CD8-positive, alpha-beta memory T cell (primary cell): ENCODE results near the gene MLF1. TPM values are rescaled to one million over a fixed set of nuclear protein-coding genes. Genes with fewer than 3 reads are reported as not detected.

ENCODE experiments used
- CTCF ChIA-PET: fragments of 350-600 bp; sonication (Branson Sonifier 250); formaldehyde crosslinking; loops from one replicate; lab custom pipeline; 2021; ENCODE audit warnings: antibody characterized with exemption; lab: Charles Lee
- POLR2A ChIA-PET: fragments of 350-600 bp; sonication (Branson Sonifier 250); formaldehyde crosslinking; loops from one replicate; lab custom pipeline; 2021; ENCODE audit warnings: antibody characterized with exemption; lab: Charles Lee
- DNase-seq, 5 donors: peaks; one replicate each; pipeline versions ENCODE4 v3.0.0 to v3.0.0-alpha.2; 2020 to 2022; ENCODE audit warnings: mixed read lengths in 1 of 5
- H3K27ac ChIP-seq: one replicate; pipeline ENCODE4 v1.7.0; 2013; ENCODE audit warnings: low read depth, mild to moderate bottlenecking, low read length, moderate library complexity
- H3K27me3 ChIP-seq: 2 replicates; pipeline ENCODE4 v1.7.0; 2013; ENCODE audit warnings: low read length, mild to moderate bottlenecking; ENCODE audit not compliant: insufficient read depth, poor library complexity, severe bottlenecking
- H3K36me3 ChIP-seq: 2 replicates; pipeline ENCODE4 v1.7.0; 2013; ENCODE audit warnings: mild to moderate bottlenecking, low read length, moderate library complexity; ENCODE audit not compliant: insufficient read depth
- H3K4me1 ChIP-seq: 2 replicates; pipeline ENCODE4 v1.7.0; 2013; ENCODE audit warnings: mild to moderate bottlenecking, low read length, moderate library complexity; ENCODE audit not compliant: insufficient read depth
- H3K4me3 ChIP-seq: 2 replicates; pipeline ENCODE4 v1.7.0; 2013; ENCODE audit warnings: mild to moderate bottlenecking, low read length
- H3K9me3 ChIP-seq: 2 replicates; pipeline ENCODE4 v1.7.0; 2013; ENCODE audit warnings: mild to moderate bottlenecking, low read length
- H3K27ac Mint-ChIP-seq, 8 donors: one replicate each; pipeline ENCODE4 v1.8.0; 2020 to 2021; ENCODE audit warnings: mixed read lengths in 8 of 8, mild to moderate bottlenecking in 6 of 8, inconsistent platforms in 3 of 8, moderate library complexity in 3 of 8
- H3K27me3 Mint-ChIP-seq, 2 donors: one replicate each; pipeline ENCODE4 v1.8.0; 2020 to 2021; ENCODE audit warnings: mixed read lengths in 2 of 2, mild to moderate bottlenecking in 1 of 2, moderate library complexity in 1 of 2
- H3K36me3 Mint-ChIP-seq, 3 donors: one replicate each; pipeline ENCODE4 v1.8.0; 2020 to 2021; ENCODE audit warnings: mixed read lengths in 3 of 3, inconsistent platforms in 1 of 3, mild to moderate bottlenecking in 1 of 3
- H3K4me1 Mint-ChIP-seq, 3 donors: one replicate each; pipeline ENCODE4 v1.8.0; 2020 to 2021; ENCODE audit warnings: mixed read lengths in 3 of 3, inconsistent platforms in 1 of 3, mild to moderate bottlenecking in 1 of 3
- H3K4me3 Mint-ChIP-seq, 7 donors: one replicate each; pipeline ENCODE4 v1.8.0; 2020 to 2021; ENCODE audit warnings: mixed read lengths in 7 of 7, mild to moderate bottlenecking in 6 of 7, moderate library complexity in 4 of 7, inconsistent platforms in 2 of 7
- H3K9me3 Mint-ChIP-seq, 5 donors: one replicate each; pipeline ENCODE4 v1.8.0; 2020 to 2022; ENCODE audit warnings: mixed read lengths in 5 of 5, mild to moderate bottlenecking in 3 of 5, moderate library complexity in 2 of 5, inconsistent platforms in 1 of 5
- polyA plus RNA-seq: library from polyadenylated mRNA; unstranded; fragments of 300-500 nt; fragmentation: Illumina TruSeq; gene quantifications from one replicate; pipeline ENCODE4 v1.2.3, GENCODE V29; 2021
- total RNA-seq, 2 experiments: library from RNA; stranded (reverse); gene quantifications; one replicate each; pipeline ENCODE4 v1.2.3, GENCODE V29; 2021

The MLF1 gene
- total RNA-seq = 1 to 10 TPM; 3.8 to 4.0 TPM
- polyA plus RNA-seq = 6.0 TPM

DNA sequence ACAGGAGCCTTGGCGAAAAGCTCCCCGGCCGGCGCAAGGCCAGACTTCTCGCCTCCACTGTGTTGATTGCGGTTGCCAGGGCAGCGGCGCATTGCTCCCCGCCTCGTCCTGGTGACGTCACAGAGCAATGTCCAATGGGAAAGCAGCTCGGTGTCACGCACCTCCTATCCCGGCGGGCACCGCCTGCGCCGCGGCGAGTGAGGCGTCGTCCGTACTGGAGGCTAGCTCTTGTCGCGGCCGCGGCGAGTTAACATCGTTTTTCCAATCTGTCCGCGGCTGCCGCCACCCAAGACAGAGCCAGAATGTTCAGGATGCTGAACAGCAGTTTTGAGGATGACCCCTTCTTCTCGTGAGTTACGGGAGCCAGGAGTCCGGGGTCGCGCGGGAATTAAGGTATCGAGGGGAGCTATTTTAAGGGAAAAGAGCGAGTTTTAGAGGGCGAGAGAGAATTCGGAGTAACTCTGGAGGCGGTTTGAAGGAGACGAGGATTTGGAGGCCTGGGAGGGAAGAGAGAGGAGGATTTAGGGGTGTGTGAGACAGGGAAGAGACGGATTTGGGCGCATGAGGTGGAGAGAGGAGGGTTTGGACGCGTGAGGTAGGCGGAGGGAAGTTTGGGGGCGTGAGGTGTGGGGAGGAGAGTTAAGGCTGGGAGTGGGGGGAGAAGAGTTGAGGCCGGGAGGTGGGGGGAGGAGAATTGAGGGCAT, at the start of gene MLF1:
TSS of gene MLF1 (plus strand) at position 196 of the 704 bp plus-strand sequence. CDS start at position 303, 107 bp downstream.
- Histone ChIP-seq H3K27me3 (peaks cover 19% of the 10 kb centered on the region), H3K4me1 (peaks cover 4% of the 10 kb centered on the region), H3K36me3 (no peaks in the 10 kb centered on the region), H3K4me3 (peak within 1 kb of the TSS; percentile 81), H3K27ac (peak within 1 kb of the TSS; percentile 70), H3K9me3 (no peaks in the 10 kb centered on the region)
- CTCF ChIA-PET = interaction anchor here (1.9 kb wide), 1 partner anchor 73 kb away, joined by 7 read pairs; the partner anchor contains the start of gene GFM1
- peak; percentile 65 to 90 (median 72) for DNase-seq
- Mint-ChIP-seq H3K9me3 (peaks cover 0 to 14% (median 2%) of the 10 kb centered on the region in 5 donors), H3K27me3 (peaks cover 25 to 57% of the 10 kb centered on the region in 2 donors), H3K4me3 (peak within 1 kb of the TSS; percentile 75 to 95 (median 87)), H3K27ac (peak within 1 kb of the TSS; percentile 81 to 96 (median 94)), H3K4me1 (peaks cover 11 to 17% (median 14%) of the 10 kb centered on the region in 3 donors), H3K36me3 (peaks cover 0 to 3% (median 2%) of the 10 kb centered on the region in 3 donors)
- POLR2A ChIA-PET = no interaction called here

DNA sequence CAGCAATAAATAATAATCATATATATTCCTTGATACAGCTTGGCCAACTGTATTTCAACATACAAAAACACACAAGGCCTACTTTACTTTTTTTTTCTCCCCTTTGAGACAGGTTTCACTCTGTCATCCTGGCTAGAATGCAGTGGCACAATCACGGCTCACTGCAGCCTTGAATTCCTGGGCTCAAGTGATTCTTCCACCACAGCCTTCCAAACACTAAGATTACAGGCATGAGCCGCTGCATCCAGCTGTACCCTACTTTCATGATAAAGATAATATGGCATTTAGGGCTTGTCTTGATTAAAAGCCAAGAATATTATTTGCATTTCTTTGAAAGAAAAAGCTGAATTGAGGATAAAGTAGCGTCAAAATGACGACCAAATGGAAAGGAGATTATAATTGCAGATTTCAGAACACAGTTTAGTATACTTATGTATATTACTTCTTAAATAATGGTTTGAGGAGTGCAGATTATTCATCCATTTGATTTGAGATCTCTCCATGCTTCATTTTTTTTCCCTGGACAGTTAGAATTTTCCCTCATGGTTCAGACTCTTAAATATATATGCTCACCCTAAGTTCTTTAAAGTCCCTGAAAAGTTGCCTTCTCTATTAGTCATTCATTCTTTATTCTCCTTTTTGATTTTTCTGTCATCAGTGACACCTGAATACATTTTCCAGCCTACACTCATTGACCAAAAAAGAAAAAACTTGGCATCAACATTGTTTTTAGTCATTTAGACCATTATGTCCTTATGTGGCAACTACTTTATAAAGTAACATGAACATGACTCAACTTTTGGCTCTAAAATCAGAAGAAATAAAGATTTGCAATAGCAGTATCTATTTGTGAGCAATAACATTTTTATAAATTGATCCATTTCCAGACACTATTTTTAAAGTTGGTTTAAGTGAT, 48.5 kb upstream of the MLF1 start:
- H3K36me3 Mint-ChIP-seq = peaks cover 0 to 32% (median 1%) of the 10 kb centered on the region in 3 donors
- Histone ChIP-seq H3K4me3 (no peak overlapping the region), H3K4me1 (no peaks in the 10 kb centered on the region), H3K27ac (no peak overlapping the region), H3K9me3 (no peaks in the 10 kb centered on the region), H3K27me3 (no peaks in the 10 kb centered on the region), H3K36me3 (no peaks in the 10 kb centered on the region)
- DNase-seq = no peak
- no peaks in the 10 kb centered on the region for H3K27me3 Mint-ChIP-seq
- H3K9me3 Mint-ChIP-seq = peaks cover 0 to 4% (median under 1%) of the 10 kb centered on the region in 5 donors
- no peak overlapping the region for H3K27ac Mint-ChIP-seq
- CTCF ChIA-PET = no interaction called here
- H3K4me1 Mint-ChIP-seq = no peaks in the 10 kb centered on the region
- POLR2A ChIA-PET = no interaction called here
- no peak overlapping the region for H3K4me3 Mint-ChIP-seq

GRCh38 chr3:158528076-158528674, 42.8 kb upstream of the MLF1 start:
- Mint-ChIP-seq H3K27ac (peak overlapping the region in 1 of 8 donors; percentile 44), H3K4me1 (no peaks in the 10 kb centered on the region), H3K4me3 (no peak overlapping the region), H3K27me3 (no peaks in the 10 kb centered on the region), H3K36me3 (peaks cover 0 to 8% (median 2%) of the 10 kb centered on the region in 3 donors), H3K9me3 (no peaks in the 10 kb centered on the region)
- H3K36me3 ChIP-seq = no peaks in the 10 kb centered on the region
- H3K27me3 ChIP-seq = no peaks in the 10 kb centered on the region
- ChIA-PET CTCF (no interaction called here), POLR2A (no interaction called here)
- no peaks in the 10 kb centered on the region for H3K4me1 ChIP-seq
- no peak overlapping the region for H3K4me3 ChIP-seq
- no peaks in the 10 kb centered on the region for H3K9me3 ChIP-seq
- DNase-seq = no peak
- no peak overlapping the region for H3K27ac ChIP-seq

DNA sequence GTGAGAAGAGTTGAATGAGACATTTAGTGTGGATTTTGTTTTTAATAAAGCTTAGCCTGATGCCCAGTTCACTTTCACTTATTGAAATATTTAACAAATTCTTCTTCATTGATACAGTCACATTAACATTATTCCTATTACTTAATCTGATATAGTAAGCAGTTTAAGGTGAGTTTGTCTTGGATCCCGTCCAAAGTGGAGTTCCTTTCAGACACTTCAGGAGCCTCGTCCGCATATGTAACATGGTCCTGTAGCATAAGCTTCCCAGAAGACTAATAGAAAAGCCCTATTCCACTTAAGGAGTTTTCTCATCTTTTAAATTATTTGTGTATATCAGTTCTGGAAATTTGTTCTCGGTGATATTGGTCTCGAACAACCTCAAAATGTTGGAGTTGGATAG, 39.7 kb upstream of the MLF1 start:
- Histone ChIP-seq H3K4me1 (no peaks in the 10 kb centered on the region), H3K4me3 (no peak overlapping the region), H3K27me3 (no peaks in the 10 kb centered on the region), H3K27ac (no peak overlapping the region), H3K9me3 (no peaks in the 10 kb centered on the region), H3K36me3 (no peaks in the 10 kb centered on the region)
- peaks cover 0 to 2% (median 0%) of the 10 kb centered on the region in 3 donors for H3K36me3 Mint-ChIP-seq
- ChIA-PET CTCF (no interaction called here), POLR2A (no interaction called here)
- no peak for DNase-seq
- no peaks in the 10 kb centered on the region for H3K4me1 Mint-ChIP-seq
- no peak overlapping the region for H3K4me3 Mint-ChIP-seq
- no peaks in the 10 kb centered on the region for H3K9me3 Mint-ChIP-seq
- H3K27me3 Mint-ChIP-seq = no peaks in the 10 kb centered on the region
- H3K27ac Mint-ChIP-seq = no peak overlapping the region

GRCh38 chr3:158532099-158532734, 38.8 kb upstream of the MLF1 start:
- ChIA-PET CTCF (no interaction called here), POLR2A (no interaction called here)
- no peak overlapping the region for H3K4me3 ChIP-seq
- Mint-ChIP-seq H3K27me3 (no peaks in the 10 kb centered on the region), H3K9me3 (no peaks in the 10 kb centered on the region), H3K4me1 (no peaks in the 10 kb centered on the region), H3K4me3 (no peak overlapping the region), H3K27ac (no peak overlapping the region), H3K36me3 (peaks cover 0 to 2% (median 0%) of the 10 kb centered on the region in 3 donors)
- no peaks in the 10 kb centered on the region for H3K4me1 ChIP-seq
- H3K27me3 ChIP-seq = no peaks in the 10 kb centered on the region
- H3K9me3 ChIP-seq = no peaks in the 10 kb centered on the region
- no peak for DNase-seq
- no peak overlapping the region for H3K27ac ChIP-seq
- H3K36me3 ChIP-seq = no peaks in the 10 kb centered on the region

DNA sequence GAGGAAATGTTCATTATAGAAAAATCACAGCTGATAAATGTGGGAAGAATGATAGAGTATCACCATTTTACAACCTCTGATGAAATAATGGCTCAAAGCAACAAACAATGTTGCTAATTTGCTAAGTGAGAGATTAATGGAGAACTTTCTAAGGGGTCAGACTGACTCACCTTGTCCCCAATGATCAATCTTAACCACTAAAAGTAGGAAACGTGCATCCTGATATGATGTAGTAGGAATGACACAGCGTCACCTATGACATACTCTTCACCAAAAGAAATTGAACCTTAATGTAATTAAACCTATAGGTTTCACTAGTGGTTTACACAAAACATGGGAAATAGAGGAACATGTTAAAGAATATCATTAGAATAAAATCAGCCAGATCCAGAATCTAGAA, 35.1 kb upstream of the MLF1 start:
- CTCF ChIA-PET = no interaction called here
- Histone ChIP-seq H3K9me3 (no peaks in the 10 kb centered on the region), H3K4me3 (no peak overlapping the region), H3K36me3 (no peaks in the 10 kb centered on the region), H3K27ac (no peak overlapping the region), H3K4me1 (no peaks in the 10 kb centered on the region), H3K27me3 (no peaks in the 10 kb centered on the region)
- H3K4me3 Mint-ChIP-seq = no peak overlapping the region
- H3K4me1 Mint-ChIP-seq = peaks cover 0 to 3% (median 0%) of the 10 kb centered on the region in 3 donors
- H3K27me3 Mint-ChIP-seq = no peaks in the 10 kb centered on the region
- H3K9me3 Mint-ChIP-seq = no peaks in the 10 kb centered on the region
- H3K27ac Mint-ChIP-seq = no peak overlapping the region
- POLR2A ChIA-PET = no interaction called here
- DNase-seq = no peak
- peaks cover 0 to 9% (median 0%) of the 10 kb centered on the region in 3 donors for H3K36me3 Mint-ChIP-seq

DNA sequence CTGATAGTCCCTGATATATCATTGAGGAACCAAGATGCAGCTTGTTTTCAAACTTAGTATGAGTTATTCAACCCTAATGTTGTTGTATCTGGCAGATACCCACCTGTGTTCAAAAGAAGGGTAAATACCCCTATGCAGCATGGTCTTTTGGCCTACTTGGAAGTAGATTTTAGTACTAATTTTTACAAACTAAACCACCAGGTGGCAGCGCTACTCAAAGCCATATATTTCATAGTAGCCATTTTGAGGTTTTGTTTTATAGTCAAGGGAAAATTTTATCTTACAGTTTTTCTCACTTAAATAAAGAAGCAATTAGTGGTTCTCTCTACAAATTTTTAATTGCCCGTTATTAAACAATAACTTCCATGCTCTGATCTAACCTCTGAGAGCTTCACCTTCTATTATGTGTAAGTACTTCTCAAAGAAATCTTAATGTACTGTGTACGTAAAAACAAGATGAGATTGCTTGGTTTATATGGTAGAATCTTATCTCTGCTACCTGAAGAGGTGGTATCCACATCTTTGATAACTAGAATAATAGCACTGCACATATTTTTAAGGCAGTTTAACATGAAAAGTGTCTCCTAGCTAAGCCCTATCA, 31.5 kb upstream of the MLF1 start:
- H3K27ac Mint-ChIP-seq = no peak overlapping the region
- peak in 3 of 5 donors; percentile 16 to 19 (median 18) for DNase-seq
- H3K9me3 ChIP-seq = no peaks in the 10 kb centered on the region
- no peak overlapping the region for H3K4me3 ChIP-seq
- H3K4me1 ChIP-seq = no peaks in the 10 kb centered on the region
- H3K27me3 ChIP-seq = no peaks in the 10 kb centered on the region
- no peak overlapping the region for H3K27ac ChIP-seq
- no peaks in the 10 kb centered on the region for H3K9me3 Mint-ChIP-seq
- ChIA-PET CTCF (interaction anchor here (1.1 to 1.7 kb wide), 5 partner anchors 9 to 262 kb away, joined by 3 to 5 read pairs (median 3); partner anchors contain the start of genes GFM1 and MFSD1), POLR2A (no interaction called here)
- no peaks in the 10 kb centered on the region for H3K36me3 ChIP-seq
- peaks cover 0 to 3% (median 0%) of the 10 kb centered on the region in 3 donors for H3K4me1 Mint-ChIP-seq
- peaks cover 11 to 18% (median 13%) of the 10 kb centered on the region in 3 donors for H3K36me3 Mint-ChIP-seq
- no peaks in the 10 kb centered on the region for H3K27me3 Mint-ChIP-seq
- H3K4me3 Mint-ChIP-seq = no peak overlapping the region
